HG02884 (cell line): Measurements from ENCODE around the gene CA11.

Experiments
- ATAC-seq: cut with Tn5 transposase; IDR thresholded peaks from one replicate; pipeline ENCODE4 v1.9.1; 2021; ENCODE audit warnings: mild to moderate bottlenecking, moderate library complexity; ENCODE audit not compliant: unreplicated experiment

Gene CA11

DNA sequence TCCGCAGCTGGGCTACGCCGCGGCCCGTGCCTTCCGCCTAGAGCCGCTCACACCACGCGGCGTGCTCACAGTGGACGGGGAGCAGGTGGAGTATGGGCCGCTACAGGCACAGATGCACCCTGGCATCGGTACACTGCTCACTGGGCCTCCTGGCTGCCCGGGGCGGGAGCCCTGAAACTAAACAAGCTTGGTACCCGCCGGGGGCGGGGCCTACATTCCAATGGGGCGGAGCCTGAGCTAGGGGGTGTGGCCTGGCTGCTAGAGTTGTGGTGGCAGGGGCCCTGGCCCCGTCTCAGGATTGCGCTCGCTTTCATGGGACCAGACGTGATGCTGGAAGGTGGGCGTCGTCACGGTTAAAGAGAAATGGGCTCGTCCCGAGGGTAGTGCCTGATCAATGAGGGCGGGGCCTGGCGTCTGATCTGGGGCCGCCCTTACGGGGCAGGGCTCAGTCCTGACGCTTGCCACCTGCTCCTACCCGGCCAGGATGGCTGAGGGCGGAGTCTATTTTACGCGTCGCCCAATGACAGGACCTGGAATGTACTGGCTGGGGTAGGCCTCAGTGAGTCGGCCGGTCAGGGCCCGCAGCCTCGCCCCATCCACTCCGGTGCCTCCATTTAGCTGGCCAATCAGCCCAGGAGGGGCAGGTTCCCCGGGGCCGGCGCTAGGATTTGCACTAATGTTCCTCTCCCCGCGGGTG, 16.2 kb downstream of the CA11 start:
- no peak for ATAC-seq

- ATAC-seq = no peak
These were observed 16.7 kb downstream of the CA11 start for GRCh38 chr19:48629297-48629598.

DNA sequence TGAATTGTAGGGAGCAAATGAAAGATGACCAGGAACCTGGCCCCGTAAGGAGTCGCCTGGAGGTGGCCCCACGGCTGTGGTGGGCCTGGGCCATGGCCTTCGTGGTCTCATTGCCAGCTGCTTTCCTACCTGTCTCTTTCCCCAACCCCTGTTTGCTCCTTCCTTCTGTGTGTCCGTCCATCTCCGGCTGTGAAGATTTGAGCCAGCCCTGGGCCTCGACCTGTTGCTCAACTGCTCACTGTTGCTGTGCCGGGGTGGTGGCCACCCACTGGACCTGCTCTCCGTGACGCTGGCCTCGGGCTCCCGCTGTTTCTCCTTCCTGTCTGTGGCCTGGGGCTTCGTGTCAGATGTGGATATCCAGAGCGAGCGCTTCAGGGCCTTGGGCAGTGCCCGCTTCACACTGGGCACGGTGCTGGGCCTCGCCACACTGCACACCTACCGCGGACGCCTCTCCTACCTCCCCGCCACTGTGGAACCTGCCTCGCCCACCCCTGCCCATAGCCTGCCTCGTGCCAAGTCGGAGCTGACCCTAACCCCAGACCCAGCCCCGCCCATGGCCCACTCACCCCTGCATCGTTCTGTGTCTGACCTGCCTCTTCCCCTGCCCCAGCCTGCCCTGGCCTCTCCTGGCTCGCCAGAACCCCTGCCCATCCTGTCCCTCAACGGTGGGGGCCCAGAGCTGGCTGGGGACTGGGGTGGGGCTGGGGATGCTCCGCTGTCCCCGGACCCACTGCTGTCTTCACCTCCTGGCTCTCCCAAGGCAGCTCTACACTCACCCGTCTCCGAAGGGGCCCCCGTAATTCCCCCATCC, 17.3 kb downstream of the CA11 start:
- no peak for ATAC-seq

- ATAC-seq = no peak
These were observed 18.1 kb downstream of the CA11 start for GRCh38 chr19:48627865-48628314.

- no peak for ATAC-seq
These were observed 18.7 kb downstream of the CA11 start for GRCh38 chr19:48627201-48627864.

DNA sequence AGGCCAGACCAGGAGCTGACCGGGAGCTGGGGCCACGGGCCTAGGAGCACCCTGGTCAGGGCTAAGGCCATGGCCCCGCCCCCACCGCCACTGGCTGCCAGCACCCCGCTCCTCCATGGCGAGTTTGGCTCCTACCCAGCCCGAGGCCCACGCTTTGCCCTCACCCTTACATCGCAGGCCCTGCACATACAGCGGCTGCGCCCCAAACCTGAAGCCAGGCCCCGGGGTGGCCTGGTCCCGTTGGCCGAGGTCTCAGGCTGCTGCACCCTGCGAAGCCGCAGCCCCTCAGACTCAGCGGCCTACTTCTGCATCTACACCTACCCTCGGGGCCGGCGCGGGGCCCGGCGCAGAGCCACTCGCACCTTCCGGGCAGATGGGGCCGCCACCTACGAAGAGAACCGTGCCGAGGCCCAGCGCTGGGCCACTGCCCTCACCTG, 20.1 kb downstream of the CA11 start:
- ATAC-seq = no peak

DNA sequence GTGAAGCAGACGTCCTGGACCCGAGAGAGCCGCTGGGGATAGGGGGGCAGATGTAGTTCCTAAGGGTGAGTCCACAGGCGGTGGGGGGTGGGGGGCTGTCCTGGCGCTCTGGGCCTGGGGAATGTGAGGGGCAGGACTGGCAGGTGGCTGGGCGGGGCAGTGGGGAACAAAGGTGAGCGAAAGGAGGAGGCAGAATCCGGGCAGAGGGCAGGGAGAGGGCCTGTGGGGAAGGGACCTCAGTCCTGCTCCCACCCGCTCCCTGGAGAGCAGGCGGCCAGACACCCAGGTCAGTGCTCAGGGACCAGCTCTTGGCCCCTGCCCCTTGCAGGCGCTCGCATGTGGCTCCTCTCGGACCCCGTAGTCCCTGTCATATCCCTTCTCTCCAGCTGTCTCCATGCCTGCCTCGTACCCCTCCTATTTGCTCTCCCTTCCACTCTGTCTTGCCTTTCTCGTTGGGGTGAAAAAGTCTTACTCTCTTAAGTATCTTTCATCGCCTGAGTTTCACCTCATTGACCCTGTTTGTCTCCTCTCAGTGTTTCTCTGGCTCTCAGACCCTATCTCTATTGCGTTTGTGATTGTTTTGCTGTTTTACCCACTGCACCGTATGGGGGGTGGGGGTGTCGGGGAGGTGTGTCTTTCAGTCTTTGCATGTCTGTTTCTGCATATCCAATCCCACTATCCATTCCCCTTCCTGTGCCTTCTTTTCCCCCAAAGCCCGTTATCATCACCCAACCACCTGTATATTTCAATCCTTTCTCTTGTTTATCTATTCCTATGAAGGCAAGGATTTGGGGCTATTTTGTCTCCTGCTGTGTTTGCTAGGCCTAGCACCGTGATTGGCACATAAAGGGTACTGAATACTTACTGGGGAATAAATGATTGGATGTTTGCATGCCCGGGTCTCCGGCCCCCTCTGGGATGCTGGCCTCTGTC, 20.9 kb downstream of the CA11 start:
- ATAC-seq = no peak

GRCh38 chr19:48624067-48624594, 21.9 kb downstream of the CA11 start:
- peak; percentile 61 for ATAC-seq

GRCh38 chr19:48623556-48624066, 22.4 kb downstream of the CA11 start:
- no peak for ATAC-seq

DNA sequence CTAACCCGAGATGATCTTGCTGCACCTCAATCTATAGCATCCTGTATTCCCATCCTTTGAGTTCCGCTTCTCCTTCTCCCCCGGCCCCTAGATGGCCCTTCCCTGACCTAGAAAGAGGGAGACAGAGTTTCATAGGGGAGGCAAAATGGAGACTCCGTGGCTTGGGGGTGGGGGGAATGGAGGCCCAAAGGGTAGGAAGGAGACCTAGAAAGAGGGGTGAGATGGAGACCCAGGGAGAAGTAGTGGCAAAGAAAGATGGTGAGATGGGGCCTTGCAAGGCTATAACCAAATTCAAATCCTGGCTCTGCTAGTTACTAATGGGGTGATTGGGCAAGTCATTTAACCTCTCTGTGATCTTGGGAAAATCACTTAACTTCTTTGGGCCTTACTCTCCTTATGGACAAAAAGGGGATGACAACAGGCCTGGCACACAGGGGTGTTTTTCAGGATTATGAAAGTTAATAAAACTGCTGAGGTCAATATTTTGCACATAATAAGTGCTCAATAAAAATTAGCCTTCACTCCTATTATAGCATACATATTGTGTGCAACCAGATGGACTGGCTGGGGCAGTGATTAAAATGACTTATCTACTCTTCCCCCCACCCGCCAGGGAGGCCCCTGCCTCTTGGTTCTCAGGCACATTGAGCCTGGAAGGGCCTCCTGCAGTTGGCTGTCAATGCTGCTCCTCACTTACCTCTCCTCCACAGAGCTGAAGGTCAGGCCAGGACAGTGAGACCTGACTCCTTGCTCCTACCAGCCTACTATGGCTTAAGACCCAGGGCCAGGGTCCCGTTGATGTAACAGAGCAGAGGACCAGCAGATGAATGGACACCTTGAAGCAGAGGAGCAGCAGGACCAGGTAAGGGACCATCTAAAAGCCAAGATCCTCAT, 26.0 kb downstream of the CA11 start:
- ATAC-seq = no peak

DNA sequence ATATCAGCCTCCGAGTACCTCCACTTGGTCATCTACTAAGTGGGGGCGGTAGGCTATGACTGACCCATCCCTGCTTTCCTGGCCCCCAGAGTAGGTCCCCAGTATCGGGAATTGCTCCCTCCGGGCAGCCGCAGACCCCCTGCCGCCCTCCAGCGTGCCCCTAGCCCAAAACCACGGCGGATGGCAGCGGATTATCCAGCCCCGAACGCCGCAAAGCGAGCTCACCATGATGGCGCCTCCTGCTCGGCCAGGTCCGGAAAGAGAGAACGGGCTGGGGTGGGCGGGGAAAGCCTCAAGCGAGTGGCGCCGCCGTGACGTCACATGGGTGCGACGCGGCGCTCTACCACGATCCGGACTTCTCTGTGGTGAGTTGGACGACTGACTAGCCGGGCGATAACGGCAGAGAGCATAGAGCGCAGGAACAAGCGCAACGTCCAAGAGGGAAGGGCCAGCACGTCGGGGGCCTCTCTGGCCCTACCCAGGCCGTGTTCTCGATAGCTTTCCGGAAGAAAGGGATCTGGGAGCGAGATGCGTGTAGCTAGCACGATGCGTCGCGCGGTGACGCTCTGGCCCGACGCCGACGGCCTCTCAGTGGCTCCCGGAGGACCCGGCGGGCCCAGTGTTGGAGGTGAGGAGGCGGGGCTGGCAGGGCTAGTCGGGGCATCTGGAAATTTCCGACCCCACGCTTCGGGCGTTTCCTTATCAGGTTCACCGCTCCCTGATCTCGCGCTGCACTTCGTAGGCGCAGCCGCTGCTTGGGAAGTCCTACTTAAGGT, 26.9 kb downstream of the CA11 start, which contains the start of the genes RPL18 and SPHK2:
Gene RPL18, minus strand, starts transcription at position 263 of the 776 bp plus-strand sequence. Its CDS starts 35 bp downstream, at position 228.
Gene SPHK2, plus strand, starts transcription at position 591 of the 776 bp plus-strand sequence. CDS start 1,009 bp downstream, outside the sequence.
- ATAC-seq = peak; percentile 78

DNA sequence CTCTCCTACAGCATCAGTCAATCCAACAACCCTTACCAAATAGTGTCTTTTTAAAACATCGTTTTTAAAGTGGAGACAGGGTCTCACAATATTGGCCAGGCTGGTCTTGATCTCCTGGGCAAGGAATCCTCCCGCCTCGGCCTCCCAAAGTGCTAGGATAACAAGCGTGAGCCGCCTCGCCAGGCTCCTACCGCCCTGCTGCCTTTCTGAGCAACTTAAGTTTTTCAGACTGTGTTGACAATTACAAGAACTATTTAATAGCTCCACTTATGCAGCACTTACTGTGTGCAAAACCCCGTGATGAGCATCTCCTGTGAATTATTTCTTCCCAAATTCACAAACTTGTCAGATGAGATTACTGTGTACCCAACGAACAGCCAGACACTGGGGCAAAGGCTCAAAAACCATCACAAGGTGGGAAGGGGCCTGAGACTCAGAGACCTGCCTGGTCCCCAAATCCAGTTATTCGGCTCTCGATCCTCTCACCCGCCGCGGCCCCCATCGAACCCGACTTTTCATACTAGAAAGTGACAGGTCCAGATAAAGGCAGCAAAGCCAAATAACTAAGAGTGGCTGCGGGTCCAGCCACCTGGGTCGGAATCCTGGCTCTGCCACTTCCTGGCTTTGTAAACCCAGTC, 27.6 kb downstream of the CA11 start:
- ATAC-seq = no peak

GRCh38 chr19:48617146-48617937, 28.6 kb downstream of the CA11 start:
- ATAC-seq = no peak

DNA sequence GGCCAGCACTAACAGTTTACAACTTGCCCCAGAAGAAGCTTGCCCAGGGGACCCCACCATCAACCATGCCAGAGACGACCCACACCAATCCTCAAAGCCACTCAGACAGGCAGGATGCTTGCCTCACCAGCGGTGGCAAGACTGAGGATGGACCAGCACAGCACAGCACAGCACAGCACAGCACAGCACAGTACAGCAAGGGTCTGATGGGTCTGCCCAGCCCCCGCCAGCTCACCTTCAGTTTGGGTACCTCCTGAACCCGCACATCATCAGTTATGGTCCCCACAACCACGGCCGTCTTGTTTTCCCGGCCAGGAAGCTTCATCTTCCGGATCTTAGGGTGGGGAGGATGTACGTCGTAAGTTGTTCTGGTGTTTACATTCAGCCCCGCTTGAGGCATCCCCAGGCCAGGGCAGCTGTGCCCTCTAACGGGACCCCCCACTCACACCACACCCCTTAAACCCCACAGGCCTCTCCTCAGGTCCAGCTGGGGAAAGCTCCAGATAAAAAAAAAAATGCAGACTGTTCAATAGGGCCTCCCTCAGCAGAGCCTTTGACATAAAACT, 29.4 kb downstream of the CA11 start:
- ATAC-seq = no peak

- no peak for ATAC-seq
These were observed 29.9 kb downstream of the CA11 start for GRCh38 chr19:48616041-48616436.

GRCh38 chr19:48615231-48616040, 30.6 kb downstream of the CA11 start:
- ATAC-seq = no peak
